ENCODE data around the gene EEPD1. TPM values are rescaled to one million over a fixed set of nuclear protein-coding genes. Genes with fewer than 3 reads are reported as not detected.
A peak's percentile ranks its signal among the peaks of the same experiment; 100 is the strongest.
"Not testable (repeated sequence)": the region's sequence is repeated elsewhere in the genome, so short reads cannot be mapped to it uniquely, and the experiment has no call there.

The EEPD1 gene
- 10 to 100 TPM; 12.4 to 36.2 (median 20.4) TPM for total RNA-seq

GRCh38 chr7:36152756-36153570 is at the start of gene EEPD1:
Gene EEPD1 (plus strand): TSS chr7:36153254. CDS start chr7:36154325, 1,071 bp downstream.
- peak; percentile 94 for ATAC-seq
- WGBS, 2 donors (ENCODE audit: low coverage in 1 of 2), result 0% methylated on average over 5 of the region's 88 CpGs; no CpG with 5 or more reads in 1 of the 2 donors
- no peaks in the 10 kb centered on the region for H3K27me3 ChIP-seq
- H3K9me3 ChIP-seq, result peaks cover 0 to 9% (median 0%) of the 10 kb centered on the region in 3 donors
- peak within 1 kb of the TSS; percentile 69 to 89 for H3K4me3 ChIP-seq
- peak within 1 kb of the TSS; percentile 79 to 96 (median 95) for H3K27ac ChIP-seq
- H3K36me3 ChIP-seq, result no peaks in the 10 kb centered on the region
- peak in 1 of 4 experiments; percentile 11 for TF ChIP-seq CTCF (IDR thresholded peaks at IDR 0.05)
- TF ChIP-seq EP300 (IDR thresholded peaks at IDR 0.05), result no peak
- peak; percentile 80 to 83 for TF ChIP-seq POLR2A (IDR thresholded peaks at IDR 0.05)
- TF ChIP-seq POLR2AphosphoS5 (IDR thresholded peaks at IDR 0.05), result peak; percentile 77
- H3K4me1 ChIP-seq, result peaks cover 0 to 54% (median 31%) of the 10 kb centered on the region in 3 donors

GRCh38 chr7:36103837-36104561 is 49.1 kb upstream of the EEPD1 start:
- ATAC-seq, result no peak
- no peak overlapping the region for H3K4me3 ChIP-seq
- WGBS, 2 donors (ENCODE audit: low coverage in 1 of 2), result 34 to 60% methylated on average over 2 to 3 of the region's 3 CpGs

GRCh38 chr7:36106972-36107908 is 45.8 kb upstream of the EEPD1 start:
- not testable (repeated sequence) for H3K4me1 ChIP-seq, ATAC-seq, H3K36me3 ChIP-seq, H3K27ac ChIP-seq, H3K9me3 ChIP-seq, H3K4me3 ChIP-seq, H3K27me3 ChIP-seq
- WGBS, 2 donors (ENCODE audit: low coverage in 1 of 2), result 91 to 100% methylated on average over 4 of the region's 8 CpGs

More at GRCh38 chr7:36103837-36104561, 49.1 kb upstream of the EEPD1 start:
- Histone ChIP-seq H3K27me3 (no peaks in the 10 kb centered on the region), H3K9me3 (peaks cover 0 to 7% (median 0%) of the 10 kb centered on the region in 3 donors), H3K36me3 (no peaks in the 10 kb centered on the region), H3K27ac (no peak overlapping the region), H3K4me1 (no peaks in the 10 kb centered on the region)
- TF ChIP-seq EP300 (IDR thresholded peaks at IDR 0.05) (no peak), POLR2AphosphoS5 (IDR thresholded peaks at IDR 0.05) (no peak), CTCF (IDR thresholded peaks at IDR 0.05) (no peak), POLR2A (IDR thresholded peaks at IDR 0.05) (no peak)

- Histone ChIP-seq H3K4me3 (no peak overlapping the region), H3K4me1 (no peaks in the 10 kb centered on the region), H3K27me3 (no peaks in the 10 kb centered on the region), H3K9me3 (peaks cover 0 to 7% (median 0%) of the 10 kb centered on the region in 3 donors), H3K27ac (no peak overlapping the region), H3K36me3 (no peaks in the 10 kb centered on the region)
- ATAC-seq, result no peak
- WGBS, 2 donors (ENCODE audit: low coverage in 1 of 2), result 95 to 100% methylated on average over 1 to 3 of the region's 4 CpGs
- TF ChIP-seq EP300 (IDR thresholded peaks at IDR 0.05), result no peak
- TF ChIP-seq CTCF (IDR thresholded peaks at IDR 0.05), result no peak
- no peak for TF ChIP-seq POLR2AphosphoS5 (IDR thresholded peaks at IDR 0.05)
- TF ChIP-seq POLR2A (IDR thresholded peaks at IDR 0.05), result no peak
These were observed 45.0 kb upstream of the EEPD1 start for GRCh38 chr7:36107926-36108631.
